Gastrocnemius medialis (tissue), 4 donors: ENCODE results near the gene CTNNBL1. TPM values are rescaled to one million over a fixed set of nuclear protein-coding genes. Genes with fewer than 3 reads are reported as not detected.

ENCODE experiments used
- ATAC-seq, 2 donors: fragments of 150-250 bp; one replicate each; pipeline ENCODE4 v1.9.1; 2016
- DNase-seq, 2 donors: peaks; one replicate each; pipeline ENCODE4 v3.0.0-alpha.2; 2019
- H3K27ac ChIP-seq, 4 donors: fragments of 200-600 bp; sonication (generic); 1 replicate in 1 of 4; 2 replicates in 3 of 4; pipeline ENCODE4 v1.5.1; 2016 to 2018; ENCODE audit warnings: mild to moderate bottlenecking in 2 of 4, moderate library complexity in 1 of 4
- H3K27me3 ChIP-seq, 3 donors: fragments of 200-600 bp; sonication (generic) in 2 of 3; 1 replicate in 1 of 3; 2 replicates in 2 of 3; pipeline versions ENCODE4 v1.5.1 to v1.6.0; 2016 to 2019; ENCODE audit warnings: mild to moderate bottlenecking in 1 of 3, moderate library complexity in 1 of 3
- H3K36me3 ChIP-seq, 2 donors: fragments of 200-600 bp; sonication (generic) in 1 of 2; one replicate each; pipeline ENCODE4 v1.5.1; 2017 to 2018
- H3K4me1 ChIP-seq, 2 donors: fragments of 200-600 bp; sonication (generic) in 1 of 2; one replicate each; pipeline ENCODE4 v1.5.1; 2016 to 2017; ENCODE audit warnings: mild to moderate bottlenecking in 2 of 2
- H3K4me3 ChIP-seq, 4 donors: fragments of 200-600 bp; sonication (generic) in 3 of 4; 1 replicate in 1 of 4; 2 replicates in 3 of 4; pipeline ENCODE4 v1.5.1; 2016 to 2019; ENCODE audit warnings: mild to moderate bottlenecking in 2 of 4
- H3K9me3 ChIP-seq, 3 donors: fragments of 200-600 bp; sonication (generic) in 2 of 3; 1 replicate in 1 of 3; 2 replicates in 2 of 3; pipeline ENCODE4 v1.5.1; 2016 to 2019
- POLR2A ChIP-seq, 2 donors: fragments of 450-650 bp; IDR thresholded peaks; one replicate each; pipeline ENCODE4 v1.6.1; 2017; ENCODE audit warnings: antibody characterized with exemption in 2 of 2, mild to moderate bottlenecking in 2 of 2, moderate library complexity in 2 of 2
- in situ Hi-C, 4 donors: fragments of 200-750 bp; cut with MboI; loops; one replicate each; pipeline versions ENCODE4 v1.15.0 to v1.8.0; 2017; ENCODE audit warnings: low sequenced_read_pairs in 4 of 4
- intact Hi-C: fragments of 100-400 bp; cut with DNase I; formaldehyde crosslinking; loops from one replicate; pipeline ENCODE4 v1.15.1; 2023; ENCODE audit warnings: low total_unique reads
- total RNA-seq, 4 donors: library from RNA; depleted of rRNA; stranded (reverse); fragments of >200 nt; gene quantifications; one replicate each; pipeline versions ENCODE4 v1.1.0 to v1.2.3, GENCODE V29; 2016
- TF ChIP-seq, protein P1 (sequence below), 5 experiments: fragments of 450-650 bp in 3 of 5; fragments of 200-600 bp in 2 of 5; sonication (generic) in 2 of 5; IDR thresholded peaks in 4 of 5; conservative IDR thresholded peaks in 1 of 5; 1 replicate in 4 of 5; 2 replicates in 1 of 5; pipeline ENCODE4 v1.5.1; 2016 to 2019; ENCODE audit warnings: antibody characterized with exemption in 5 of 5, mild to moderate bottlenecking in 3 of 5, moderate library complexity in 3 of 5

Gene CTNNBL1
- total RNA-seq, 4 donors from 2014 or later: 23.1 to 35.4 (median 30.3) TPM

GRCh38 chr20:37845878-37846277 is 152.0 kb downstream of the CTNNBL1 start:
- Histone ChIP-seq H3K9me3 (no peaks in the 10 kb centered on the region), H3K4me3 (no peak overlapping the region), H3K36me3 (no peaks in the 10 kb centered on the region), H3K27me3 (no peaks in the 10 kb centered on the region), H3K4me1 (no peaks in the 10 kb centered on the region), H3K27ac (no peak overlapping the region)
- ATAC-seq: no peak
- in situ Hi-C loops (no loop called here), intact Hi-C loops (no loop called here)
- TF ChIP-seq POLR2A (IDR thresholded peaks at IDR 0.05): no peak
- DNase-seq: no peak

DNA sequence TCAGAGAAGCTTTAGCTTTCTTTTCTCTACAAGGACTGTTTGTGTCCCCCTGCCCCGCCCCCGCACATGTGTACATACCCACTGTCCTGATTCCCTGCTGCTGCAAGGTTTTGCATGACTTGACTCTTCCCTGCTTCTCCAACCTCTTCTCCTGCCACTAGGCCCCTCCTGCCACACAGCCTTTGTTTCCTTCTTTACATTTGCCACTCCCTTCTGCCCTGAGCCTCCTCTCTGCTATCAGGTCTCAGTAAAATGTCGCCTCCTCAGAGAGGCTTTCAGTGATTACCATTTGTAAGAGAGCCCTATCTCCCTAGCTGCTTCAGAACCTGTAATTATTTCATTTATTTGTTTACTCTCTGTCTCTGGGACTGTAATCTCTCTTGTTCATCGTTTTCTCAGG is 152.7 kb downstream of the CTNNBL1 start:
- DNase-seq: no peak
- Histone ChIP-seq H3K4me1 (no peaks in the 10 kb centered on the region), H3K36me3 (no peaks in the 10 kb centered on the region), H3K27ac (no peak overlapping the region), H3K4me3 (no peak overlapping the region), H3K27me3 (no peaks in the 10 kb centered on the region), H3K9me3 (no peaks in the 10 kb centered on the region)
- intact Hi-C loops (no loop called here), in situ Hi-C loops (no loop called here)
- ATAC-seq: no peak
- TF ChIP-seq, protein P1, sequence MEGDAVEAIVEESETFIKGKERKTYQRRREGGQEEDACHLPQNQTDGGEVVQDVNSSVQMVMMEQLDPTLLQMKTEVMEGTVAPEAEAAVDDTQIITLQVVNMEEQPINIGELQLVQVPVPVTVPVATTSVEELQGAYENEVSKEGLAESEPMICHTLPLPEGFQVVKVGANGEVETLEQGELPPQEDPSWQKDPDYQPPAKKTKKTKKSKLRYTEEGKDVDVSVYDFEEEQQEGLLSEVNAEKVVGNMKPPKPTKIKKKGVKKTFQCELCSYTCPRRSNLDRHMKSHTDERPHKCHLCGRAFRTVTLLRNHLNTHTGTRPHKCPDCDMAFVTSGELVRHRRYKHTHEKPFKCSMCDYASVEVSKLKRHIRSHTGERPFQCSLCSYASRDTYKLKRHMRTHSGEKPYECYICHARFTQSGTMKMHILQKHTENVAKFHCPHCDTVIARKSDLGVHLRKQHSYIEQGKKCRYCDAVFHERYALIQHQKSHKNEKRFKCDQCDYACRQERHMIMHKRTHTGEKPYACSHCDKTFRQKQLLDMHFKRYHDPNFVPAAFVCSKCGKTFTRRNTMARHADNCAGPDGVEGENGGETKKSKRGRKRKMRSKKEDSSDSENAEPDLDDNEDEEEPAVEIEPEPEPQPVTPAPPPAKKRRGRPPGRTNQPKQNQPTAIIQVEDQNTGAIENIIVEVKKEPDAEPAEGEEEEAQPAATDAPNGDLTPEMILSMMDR (IDR thresholded peaks at IDR 0.05 in 4 of 5, conservative IDR thresholded peaks at IDR 0.05 in 1 of 5): no peak

GRCh38 chr20:37848706-37849105 is 154.9 kb downstream of the CTNNBL1 start:
- in situ Hi-C loops (no loop called here), intact Hi-C loops (no loop called here)
- TF ChIP-seq, protein P1 (IDR thresholded peaks at IDR 0.05 in 4 of 5, conservative IDR thresholded peaks at IDR 0.05 in 1 of 5): no peak
- no peak for TF ChIP-seq POLR2A (IDR thresholded peaks at IDR 0.05)
- Histone ChIP-seq H3K27me3 (no peaks in the 10 kb centered on the region), H3K4me3 (no peak overlapping the region), H3K36me3 (peaks cover 0 to 7% of the 10 kb centered on the region in 2 donors), H3K9me3 (no peaks in the 10 kb centered on the region), H3K27ac (no peak overlapping the region), H3K4me1 (no peaks in the 10 kb centered on the region)
- DNase-seq (no peak), ATAC-seq (no peak)

- in situ Hi-C loops: no loop called here
- peaks cover 0 to 7% of the 10 kb centered on the region in 2 donors for H3K36me3 ChIP-seq
These were observed 155.3 kb downstream of the CTNNBL1 start for GRCh38 chr20:37849156-37849555.

GRCh38 chr20:37849566-37849965 is 155.7 kb downstream of the CTNNBL1 start:
- no peak for TF ChIP-seq POLR2A (IDR thresholded peaks at IDR 0.05)
- TF ChIP-seq, protein P1 (IDR thresholded peaks at IDR 0.05 in 4 of 5, conservative IDR thresholded peaks at IDR 0.05 in 1 of 5): no peak
- no peak for DNase-seq
- ATAC-seq: no peak
- no peak overlapping the region for H3K4me3 ChIP-seq
- no peak overlapping the region for H3K27ac ChIP-seq
- H3K4me1 ChIP-seq: no peaks in the 10 kb centered on the region
- H3K9me3 ChIP-seq: no peaks in the 10 kb centered on the region
- H3K36me3 ChIP-seq: peaks cover 0 to 7% of the 10 kb centered on the region in 2 donors
- intact Hi-C loops: no loop called here
- no peaks in the 10 kb centered on the region for H3K27me3 ChIP-seq
- in situ Hi-C loops: no loop called here

More at GRCh38 chr20:37849156-37849555, 155.3 kb downstream of the CTNNBL1 start:
- Histone ChIP-seq H3K4me1 (no peaks in the 10 kb centered on the region), H3K27me3 (no peaks in the 10 kb centered on the region), H3K9me3 (no peaks in the 10 kb centered on the region), H3K4me3 (no peak overlapping the region), H3K27ac (no peak overlapping the region)
- no peak for TF ChIP-seq POLR2A (IDR thresholded peaks at IDR 0.05)
- TF ChIP-seq, protein P1 (IDR thresholded peaks at IDR 0.05 in 4 of 5, conservative IDR thresholded peaks at IDR 0.05 in 1 of 5): no peak
- intact Hi-C loops: no loop called here
- DNase-seq (no peak), ATAC-seq (no peak)
